ENCODE measurements around the gene FGF21.
"Not testable (repeated sequence)": the region's sequence is repeated elsewhere in the genome, so short reads cannot be mapped to it uniquely, and the experiment has no call there.

- TF ChIP-seq CTCF (conservative IDR thresholded peaks at IDR 0.05 in 1 of 2, IDR thresholded peaks at IDR 0.05 in 1 of 2; ENCODE audit: low read depth in 1 of 2, low read length in 2 of 2); EZH2 (IDR thresholded peaks at IDR 0.05; ENCODE audit: low read length, missing control alignments): not testable (repeated sequence)
Observed at GRCh38 chr19:48765816-48766215, 10.5 kb downstream of the FGF21 start.
